ENCODE data around the gene VSIG8. TPM values are rescaled to one million over a fixed set of nuclear protein-coding genes. Genes with fewer than 3 reads are reported as not detected.

Gene VSIG8
- total and polyA plus RNA-seq, 8 donors: 0.30 to 2.5 TPM; not detected in 6

DNA sequence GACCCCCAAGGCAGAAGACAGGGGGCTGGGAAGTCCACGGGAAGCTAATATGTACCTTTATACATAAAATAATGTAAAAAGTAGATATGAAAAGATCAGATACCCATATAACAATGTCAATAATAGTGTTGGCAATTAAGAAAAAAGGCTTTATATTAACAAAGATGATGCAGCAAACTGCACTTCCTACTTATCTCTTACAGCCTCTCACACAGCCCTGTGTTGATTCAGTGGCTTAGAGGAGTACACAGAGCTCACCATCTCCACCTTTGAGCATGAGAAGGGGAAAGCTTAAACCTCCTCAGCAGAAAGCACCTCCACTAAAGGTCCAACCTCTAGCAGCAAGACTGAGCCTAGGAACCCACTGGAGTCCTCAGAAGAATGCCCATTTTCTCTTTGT, 7.2 kb upstream of the VSIG8 start:
- intact Hi-C loops (cut with DNase I; ENCODE audit: low total_unique reads): no loop called here
- no peaks in the 10 kb centered on the region for H3K9me3 ChIP-seq
- H3K4me1 ChIP-seq: peaks cover 7 to 25% (median 21%) of the 10 kb centered on the region in 4 donors
- H3K27me3 ChIP-seq: peaks cover 0 to 37% (median 0%) of the 10 kb centered on the region in 3 donors
- no peak for DNase-seq
- TF ChIP-seq POLR2AphosphoS5 (IDR thresholded peaks at IDR 0.05): no peak
- TF ChIP-seq, protein P1, sequence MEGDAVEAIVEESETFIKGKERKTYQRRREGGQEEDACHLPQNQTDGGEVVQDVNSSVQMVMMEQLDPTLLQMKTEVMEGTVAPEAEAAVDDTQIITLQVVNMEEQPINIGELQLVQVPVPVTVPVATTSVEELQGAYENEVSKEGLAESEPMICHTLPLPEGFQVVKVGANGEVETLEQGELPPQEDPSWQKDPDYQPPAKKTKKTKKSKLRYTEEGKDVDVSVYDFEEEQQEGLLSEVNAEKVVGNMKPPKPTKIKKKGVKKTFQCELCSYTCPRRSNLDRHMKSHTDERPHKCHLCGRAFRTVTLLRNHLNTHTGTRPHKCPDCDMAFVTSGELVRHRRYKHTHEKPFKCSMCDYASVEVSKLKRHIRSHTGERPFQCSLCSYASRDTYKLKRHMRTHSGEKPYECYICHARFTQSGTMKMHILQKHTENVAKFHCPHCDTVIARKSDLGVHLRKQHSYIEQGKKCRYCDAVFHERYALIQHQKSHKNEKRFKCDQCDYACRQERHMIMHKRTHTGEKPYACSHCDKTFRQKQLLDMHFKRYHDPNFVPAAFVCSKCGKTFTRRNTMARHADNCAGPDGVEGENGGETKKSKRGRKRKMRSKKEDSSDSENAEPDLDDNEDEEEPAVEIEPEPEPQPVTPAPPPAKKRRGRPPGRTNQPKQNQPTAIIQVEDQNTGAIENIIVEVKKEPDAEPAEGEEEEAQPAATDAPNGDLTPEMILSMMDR (IDR thresholded peaks at IDR 0.05): no peak
- TF ChIP-seq POLR2A (IDR thresholded peaks at IDR 0.05): no peak
- no peak for TF ChIP-seq EP300 (IDR thresholded peaks at IDR 0.05)
- no peak overlapping the region for H3K27ac ChIP-seq
- no peaks in the 10 kb centered on the region for H3K36me3 ChIP-seq
- no peak overlapping the region for H3K4me3 ChIP-seq
- 33 to 67% (median 47%) methylated on average over 1 of the region's 1 CpG for WGBS, 5 donors

DNA sequence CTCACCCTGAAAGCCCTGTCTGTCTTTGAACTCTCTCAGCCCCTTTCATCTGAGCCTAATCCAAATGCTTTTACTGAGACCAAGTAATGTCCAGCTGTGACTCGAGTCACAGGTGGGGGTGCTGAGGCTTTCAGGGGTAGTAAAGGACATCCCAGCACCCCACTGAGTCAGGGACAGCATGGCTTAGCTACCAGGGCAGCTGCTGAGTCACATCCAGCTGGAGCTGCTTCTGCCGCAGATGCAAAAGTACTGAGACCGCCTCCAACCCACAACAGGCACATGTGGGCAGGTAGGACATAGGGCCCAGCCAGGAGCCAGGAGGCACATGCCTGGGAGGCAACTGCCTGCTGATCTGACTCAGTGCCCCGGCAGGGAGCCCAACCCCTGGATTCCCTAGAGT, 6.7 kb upstream of the VSIG8 start:
- Histone ChIP-seq H3K4me3 (no peak overlapping the region), H3K27me3 (peaks cover 0 to 37% (median 0%) of the 10 kb centered on the region in 3 donors), H3K27ac (no peak overlapping the region), H3K4me1 (peaks cover 7 to 25% (median 21%) of the 10 kb centered on the region in 4 donors), H3K9me3 (no peaks in the 10 kb centered on the region), H3K36me3 (no peaks in the 10 kb centered on the region)
- intact Hi-C loops (cut with DNase I; ENCODE audit: low total_unique reads): no loop called here
- WGBS, 5 donors: 43 to 49% (median 45%) methylated on average over 3 to 4 of the region's 4 CpGs
- no peak for DNase-seq
- no peak for TF ChIP-seq POLR2AphosphoS5 (IDR thresholded peaks at IDR 0.05)
- TF ChIP-seq POLR2A (IDR thresholded peaks at IDR 0.05): no peak
- TF ChIP-seq, protein P1 (IDR thresholded peaks at IDR 0.05): no peak
- no peak for TF ChIP-seq EP300 (IDR thresholded peaks at IDR 0.05)

DNA sequence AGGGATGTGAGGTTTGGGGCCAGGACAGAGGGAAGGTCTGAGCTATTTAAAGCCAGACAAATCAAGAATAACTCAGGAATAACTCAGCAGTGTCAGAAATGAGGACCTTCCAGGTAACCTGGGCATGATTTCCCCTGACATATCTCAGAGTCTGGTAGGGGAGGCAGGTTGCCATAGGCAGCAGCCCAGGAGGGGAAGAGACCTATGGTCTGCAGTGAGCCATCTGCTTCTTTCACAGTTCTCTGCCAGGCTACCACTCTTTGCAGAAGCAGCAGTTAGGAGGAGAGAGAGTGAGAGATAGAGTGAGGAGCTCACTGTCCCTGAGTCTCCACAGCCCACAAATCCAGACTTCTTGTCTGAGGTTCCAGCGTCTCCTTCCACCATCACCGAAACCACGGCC, 6.3 kb upstream of the VSIG8 start:
- no peak for TF ChIP-seq EP300 (IDR thresholded peaks at IDR 0.05)
- TF ChIP-seq, protein P1 (IDR thresholded peaks at IDR 0.05): no peak
- TF ChIP-seq POLR2A (IDR thresholded peaks at IDR 0.05): no peak
- TF ChIP-seq POLR2AphosphoS5 (IDR thresholded peaks at IDR 0.05): no peak
- DNase-seq: no peak
- Histone ChIP-seq H3K27ac (peak overlapping the region in 1 of 5 donors; percentile 61), H3K36me3 (no peaks in the 10 kb centered on the region), H3K4me1 (peaks cover 7 to 25% (median 21%) of the 10 kb centered on the region in 4 donors), H3K9me3 (no peaks in the 10 kb centered on the region), H3K27me3 (peaks cover 0 to 37% (median 0%) of the 10 kb centered on the region in 3 donors), H3K4me3 (no peak overlapping the region)
- intact Hi-C loops (cut with DNase I; ENCODE audit: low total_unique reads): no loop called here
- 58 to 84% (median 81%) methylated on average over 2 to 3 of the region's 3 CpGs for WGBS, 5 donors

DNA sequence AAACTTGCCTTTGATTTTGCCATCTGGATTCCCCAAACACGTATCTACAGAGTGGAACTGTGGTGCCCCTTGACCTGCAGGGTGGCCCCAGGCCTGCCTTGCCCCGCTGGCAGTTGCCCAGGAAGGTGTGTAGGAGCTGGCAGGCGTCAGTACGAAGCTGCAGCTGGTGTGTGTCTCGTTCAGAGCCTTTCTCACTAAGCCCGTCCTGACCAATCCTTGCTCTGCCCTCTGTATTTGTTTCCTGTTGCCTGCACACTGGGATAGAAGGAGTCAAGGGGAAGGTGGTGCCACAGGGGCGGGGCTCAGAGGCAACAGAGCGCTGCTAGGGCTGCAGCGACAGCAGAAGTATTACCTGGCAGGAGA, 5.2 kb upstream of the VSIG8 start:
- Histone ChIP-seq H3K4me1 (peaks cover 7 to 25% (median 21%) of the 10 kb centered on the region in 4 donors), H3K27me3 (peaks cover 0 to 31% (median 0%) of the 10 kb centered on the region in 3 donors), H3K9me3 (no peaks in the 10 kb centered on the region), H3K36me3 (no peaks in the 10 kb centered on the region), H3K27ac (peak overlapping the region; percentile 45 to 75 (median 61)), H3K4me3 (no peak overlapping the region)
- intact Hi-C loops (cut with DNase I; ENCODE audit: low total_unique reads): no loop called here
- DNase-seq: peak; percentile 84 to 95
- 13 to 31% (median 13%) methylated on average over 9 of the region's 9 CpGs for WGBS, 5 donors
- TF ChIP-seq POLR2AphosphoS5 (IDR thresholded peaks at IDR 0.05): peak in 2 of 3 donors; percentile 49 to 66
- TF ChIP-seq POLR2A (IDR thresholded peaks at IDR 0.05): no peak

DNA sequence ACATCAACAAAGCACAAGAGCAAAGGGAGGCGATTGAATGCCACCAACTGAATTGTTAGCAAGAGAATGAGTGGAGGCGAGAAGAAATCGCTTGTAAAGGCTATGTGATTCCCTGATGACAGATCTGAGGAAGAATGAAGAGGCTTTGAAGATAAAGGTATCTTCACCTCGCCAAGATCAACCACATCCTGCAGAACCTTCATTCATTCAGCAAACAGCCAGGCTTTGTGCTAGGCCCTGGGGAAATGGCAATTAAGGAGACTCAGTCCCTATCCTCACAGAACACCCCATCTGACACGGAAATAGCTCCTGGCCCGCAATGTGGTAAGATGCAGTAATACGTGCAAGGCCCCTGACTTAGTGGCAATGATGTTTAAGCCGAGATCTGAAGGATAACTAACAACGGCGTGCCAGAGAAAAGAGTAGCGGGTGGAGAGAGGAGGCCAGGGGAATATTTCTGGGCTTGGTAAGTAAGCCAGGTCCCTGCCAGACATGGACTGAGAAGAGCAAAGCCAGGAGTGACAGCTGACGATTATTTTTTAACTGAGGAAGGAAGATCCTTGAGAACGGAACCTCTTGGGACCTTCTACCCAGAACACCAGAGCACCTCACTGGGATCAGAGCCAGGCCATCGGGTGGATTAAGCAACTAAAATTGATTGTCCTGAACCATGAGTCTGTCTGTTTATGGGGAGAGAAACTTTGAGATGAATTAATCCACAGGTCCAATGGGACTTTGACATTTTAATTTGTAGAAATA, 4.6 kb upstream of the VSIG8 start:
- peaks cover 7 to 25% (median 21%) of the 10 kb centered on the region in 4 donors for H3K4me1 ChIP-seq
- DNase-seq: no peak
- H3K36me3 ChIP-seq: no peaks in the 10 kb centered on the region
- no peak overlapping the region for H3K4me3 ChIP-seq
- H3K9me3 ChIP-seq: no peaks in the 10 kb centered on the region
- intact Hi-C loops (cut with DNase I; ENCODE audit: low total_unique reads): no loop called here
- 68 to 73% (median 71%) methylated on average over 14 of the region's 14 CpGs for WGBS, 5 donors
- TF ChIP-seq EP300 (IDR thresholded peaks at IDR 0.05) (no peak), POLR2AphosphoS5 (IDR thresholded peaks at IDR 0.05) (no peak), POLR2A (IDR thresholded peaks at IDR 0.05) (no peak)
- TF ChIP-seq, protein P1 (IDR thresholded peaks at IDR 0.05): no peak
- peaks cover 0 to 25% (median 0%) of the 10 kb centered on the region in 3 donors for H3K27me3 ChIP-seq
- peak overlapping the region; percentile 20 to 75 (median 61) for H3K27ac ChIP-seq
